ENCODE results near the gene CD180. TPM values are rescaled to one million over a fixed set of nuclear protein-coding genes. Genes with fewer than 3 reads are reported as not detected.

Gene CD180
- total RNA-seq, 1 experiment from 2014 or later = not detected

- no peaks in the 10 kb centered on the region for H3K79me2 ChIP-seq (ENCODE audit: insufficient read depth, low read length)
- no peak overlapping the region for H3K9ac ChIP-seq (ENCODE audit: low read length)
- H3K9me2 ChIP-seq (ENCODE audit: insufficient read depth) = no peaks in the 10 kb centered on the region
- H2AFZ ChIP-seq (ENCODE audit: low read depth, low read length, poor library complexity, severe bottlenecking) = no peak overlapping the region
- no peak overlapping the region for H3K4me3 ChIP-seq (replicated peaks in 1 of 2; ENCODE audit: low read depth in 1 of 2, low read length in 2 of 2)
- ATAC-seq = no peak
- intact Hi-C loops (cut with micrococcal nuclease) = loop anchor here (10.0 kb wide), 2 partner anchors 255 to 1225 kb away; no protein-coding TSS in a partner anchor
- no TSS peak for BruUV-seq (replicated peaks)
- ChIA-PET POLR2A (no interaction called here), CTCF (no interaction called here), RAD21 (ENCODE audit: low non-redundant PET in 1 of 2, low total read pairs in 2 of 2, uncharacterized antibody in 2 of 2, unreplicated experiment in 2 of 2) (no interaction called here)
- H3K4me1 ChIP-seq (ENCODE audit: control insufficient read depth in 1 of 2, insufficient read depth in 2 of 2, low read length in 2 of 2) = no peaks in the 10 kb centered on the region
- H3K27ac ChIP-seq (ENCODE audit: low read depth, low read length) = no peak overlapping the region
- no peaks in the 10 kb centered on the region for H3K36me3 ChIP-seq (ENCODE audit: control insufficient read depth in 1 of 2, insufficient read depth in 2 of 2, low read length in 2 of 2)
- no peaks in the 10 kb centered on the region for H3K27me3 ChIP-seq (ENCODE audit: insufficient read depth, low read length)
- H4K20me1 ChIP-seq (ENCODE audit: insufficient read depth) = no peaks in the 10 kb centered on the region
- H3K4me2 ChIP-seq (ENCODE audit: low read length) = no peak overlapping the region
- TF ChIP-seq SRF (IDR thresholded peaks at IDR 0.05; ENCODE audit: low read depth) (no peak), ZBTB33 (IDR thresholded peaks at IDR 0.05; ENCODE audit: extremely low read depth, insufficient replicate concordance, low read length) (no peak), POLR2AphosphoS5 (IDR thresholded peaks at IDR 0.05; ENCODE audit: low read depth, low read length) (no peak), CEBPB (IDR thresholded peaks at IDR 0.05; ENCODE audit: low read depth) (no peak), CTCF (IDR thresholded peaks at IDR 0.05 in 2 of 3, conservative IDR thresholded peaks at IDR 0.05 in 1 of 3; ENCODE audit: borderline replicate concordance in 1 of 3, insufficient read depth in 1 of 3, low read depth in 2 of 3, low read length in 2 of 3) (no peak), EZH2phosphoT487 (IDR thresholded peaks at IDR 0.05; ENCODE audit: borderline replicate concordance) (no peak), ZNF274 (IDR thresholded peaks at IDR 0.05; ENCODE audit: low read depth, low read length) (no peak), EGR1 (IDR thresholded peaks at IDR 0.05; ENCODE audit: low read depth) (no peak), FOSL1 (IDR thresholded peaks at IDR 0.05; ENCODE audit: low read depth) (no peak), ELF1 (IDR thresholded peaks at IDR 0.05; ENCODE audit: borderline replicate concordance, low read depth) (no peak), SP1 (IDR thresholded peaks at IDR 0.05; ENCODE audit: low read depth) (no peak), MAX (IDR thresholded peaks at IDR 0.05) (no peak), RAD21 (IDR thresholded peaks at IDR 0.05; ENCODE audit: low read depth) (no peak)
- H3K9me3 ChIP-seq (ENCODE audit: control insufficient read depth in 1 of 2, insufficient read depth in 1 of 2, low read depth in 1 of 2, low read length in 2 of 2) = no peaks in the 10 kb centered on the region
- no peak for DNase-seq (ENCODE audit: low read depth, low spot score)
These were observed 43.5 kb upstream of the CD180 start for GRCh38 chr5:67240065-67240464.

Data from HCT116 (cell line).